Endothelial cell of umbilical vein (primary cell): ENCODE measurements around the gene TRPT1. TPM values are rescaled to one million over a fixed set of nuclear protein-coding genes. Genes with fewer than 3 reads are reported as not detected.

Experiments
- BruUV-seq: library from RNA; stranded (reverse); fragments of 400-500 nt; replicated peaks from 2 replicates; lab custom pipeline; 2021; lab: Mats Ljungman, UMichigan
- CTCF ChIA-PET: fragments of 300-600, 350-600 bp; sonication (Branson Sonifier 250); formaldehyde crosslinking; loops from one replicate; lab custom pipeline; 2021; ENCODE audit warnings: antibody characterized with exemption, inconsistent platforms; lab: Charles Lee
- POLR2A ChIA-PET: fragments of 300-600, 350-600 bp; sonication (Branson Sonifier 250); formaldehyde crosslinking; loops from one replicate; lab custom pipeline; 2021; ENCODE audit warnings: antibody characterized with exemption, inconsistent platforms; lab: Charles Lee
- DNase-seq: peaks from one replicate; pipeline ENCODE4 v3.0.0-alpha.2; 2011; ENCODE audit warnings: low read depth, low spot score
- FAIRE-seq: peaks from 2 replicates; lab custom pipeline; 2011; peaks lifted over from hg19 to GRCh38; lab: Jason Lieb, UNC
- H2AFZ ChIP-seq: 2 replicates; pipeline ENCODE4 v1.6.0; 2012; ENCODE audit warnings: low read depth, low read length, control low read depth, inconsistent platforms
- H3K27ac ChIP-seq: 2 replicates; pipeline ENCODE4 v1.5.1; 2011; ENCODE audit warnings: low read depth, mild to moderate bottlenecking, control low read depth, low read length, moderate library complexity; ENCODE audit not compliant: insufficient read depth
- H3K27me3 ChIP-seq, 2 experiments: 2 replicates each; pipeline versions ENCODE4 v1.6.0 to v1.6.1; 2011; ENCODE audit warnings: low read length in 2 of 2, mixed read lengths in 1 of 2; ENCODE audit not compliant: control insufficient read depth in 2 of 2, insufficient read depth in 2 of 2
- H3K36me3 ChIP-seq, 2 experiments: 2 replicates in 1 of 2; 3 replicates in 1 of 2; pipeline ENCODE4 v1.5.1; 2011; ENCODE audit warnings: low read length in 2 of 2, mild to moderate bottlenecking in 1 of 2, moderate library complexity in 1 of 2; ENCODE audit not compliant: control insufficient read depth in 2 of 2, insufficient read depth in 2 of 2; ENCODE audit errors: extremely low read depth in 1 of 2
- H3K4me1 ChIP-seq: 3 replicates; pipeline ENCODE4 v1.5.1; 2011; ENCODE audit warnings: mild to moderate bottlenecking, low read length; ENCODE audit not compliant: control insufficient read depth, insufficient read depth; ENCODE audit errors: extremely low read depth
- H3K4me2 ChIP-seq: 2 replicates; pipeline ENCODE4 v1.6.1; 2011; ENCODE audit warnings: low read length, control low read depth, mixed read lengths; ENCODE audit not compliant: insufficient read depth
- H3K4me3 ChIP-seq, 3 experiments: fragments of 200-600 bp in 1 of 3; sonication (generic), shearing (Covaris generic) in 1 of 3; replicated peaks in 1 of 3; 2 replicates each; pipeline ENCODE4 v1.5.1; 2011 to 2016; ENCODE audit warnings: control low read depth in 3 of 3, low read length in 3 of 3, mild to moderate bottlenecking in 2 of 3, inconsistent platforms in 1 of 3, low read depth in 1 of 3, moderate library complexity in 1 of 3; ENCODE audit not compliant: insufficient read depth in 1 of 3
- H3K79me2 ChIP-seq: 2 replicates; pipeline ENCODE4 v1.6.0; 2012; ENCODE audit warnings: low read length, inconsistent platforms; ENCODE audit not compliant: control insufficient read depth, insufficient read depth
- H3K9ac ChIP-seq: replicated peaks from 2 replicates; pipeline ENCODE3; 2011; ENCODE audit warnings: low read length, control low read depth; ENCODE audit not compliant: insufficient read depth; ENCODE audit errors: extremely low read depth
- H3K9me1 ChIP-seq: replicated peaks from 3 replicates; pipeline ENCODE4 v1.6.0; 2011; ENCODE audit warnings: mild to moderate bottlenecking, low read length; ENCODE audit not compliant: control insufficient read depth, insufficient read depth; ENCODE audit errors: extremely low read depth
- H3K9me3 ChIP-seq: replicated peaks from 2 replicates; pipeline ENCODE4 v1.5.1; 2012; ENCODE audit warnings: low read length, inconsistent platforms; ENCODE audit not compliant: control insufficient read depth, insufficient read depth
- H4K20me1 ChIP-seq: replicated peaks from 2 replicates; pipeline ENCODE3; 2011; ENCODE audit warnings: mild to moderate bottlenecking, low read length; ENCODE audit not compliant: control insufficient read depth, insufficient read depth; ENCODE audit errors: extremely low read depth
- EZH2 ChIP-seq: IDR thresholded peaks from 2 replicates; pipeline ENCODE4 v1.6.1; 2012; ENCODE audit warnings: borderline replicate concordance, low read depth, mild to moderate bottlenecking, moderate library complexity, low read length, inconsistent platforms; ENCODE audit not compliant: severe bottlenecking
- FOS ChIP-seq: IDR thresholded peaks from 2 replicates; pipeline ENCODE4 v1.6.1; 2011; ENCODE audit warnings: mild to moderate bottlenecking, low read length, moderate library complexity, borderline replicate concordance; ENCODE audit not compliant: insufficient read depth
- GATA2 ChIP-seq: IDR thresholded peaks from 2 replicates; pipeline ENCODE4 v1.7.0; 2011; ENCODE audit warnings: low read depth, mild to moderate bottlenecking, moderate library complexity, mixed read lengths, low read length; ENCODE audit not compliant: insufficient read length, insufficient read depth
- JUN ChIP-seq: IDR thresholded peaks from 2 replicates; pipeline ENCODE4 v1.6.1; 2011; ENCODE audit warnings: borderline replicate concordance, low read depth; ENCODE audit not compliant: insufficient read length, insufficient read depth
- MYC ChIP-seq: IDR thresholded peaks from one replicate; pipeline ENCODE4 v1.6.1; 2011; ENCODE audit warnings: mild to moderate bottlenecking, low read depth, low read length
- POLR2A ChIP-seq: IDR thresholded peaks from 2 replicates; pipeline ENCODE4 v1.6.1; 2012; ENCODE audit warnings: low read depth, mild to moderate bottlenecking, control low read depth, low read length
- POLR2AphosphoS5 ChIP-seq: IDR thresholded peaks from 2 replicates; pipeline ENCODE4 v1.6.1; 2012; ENCODE audit warnings: low read depth, mild to moderate bottlenecking, control low read depth, low read length, moderate library complexity; ENCODE audit not compliant: insufficient read depth
- dilution Hi-C: fragments of 300-500 bp; cut with MboI; formaldehyde crosslinking; loops from one replicate; pipeline ENCODE4 v1.15.0; 2019; ENCODE audit warnings: low sequenced_read_pairs; ENCODE audit not compliant: extremely low pct_ligation_motif_present
- intact Hi-C: fragments of 100-400 bp; cut with micrococcal nuclease; formaldehyde crosslinking; loops from one replicate; pipeline ENCODE4 v1.10.0; 2022
- polyA plus RNA-seq, 4 experiments: library from polyadenylated mRNA; depleted of rRNA in 3 of 4; stranded (reverse) in 3 of 4; unstranded in 1 of 4; fragments of >200 nt; gene quantifications; 2 replicates each; pipeline versions ENCODE4 v1.2.1 to v1.2.3, GENCODE V29; 2011 to 2012; ENCODE audit warnings: missing spikeins in 1 of 4
- total RNA-seq: library from RNA; stranded (reverse); gene quantifications from 2 replicates; pipeline ENCODE4 v1.2.3, GENCODE V29; 2021
- TF ChIP-seq, protein P1 (sequence below), 2 donors: IDR thresholded peaks; 1 replicate in 1 of 2; 2 replicates in 1 of 2; pipeline ENCODE4 v1.5.1; 2011; ENCODE audit warnings: low read length in 2 of 2, mild to moderate bottlenecking in 2 of 2, moderate library complexity in 2 of 2, control low read depth in 1 of 2, inconsistent platforms in 1 of 2, low read depth in 1 of 2; ENCODE audit not compliant: insufficient read depth in 1 of 2; ENCODE audit errors: extremely low read depth in 1 of 2
- TF ChIP-seq, protein P2 (sequence below): IDR thresholded peaks from 2 replicates; pipeline ENCODE4 v1.6.1; 2011; ENCODE audit not compliant: insufficient read depth, insufficient read length

The TRPT1 gene
- total and polyA plus RNA-seq, 2 donors (not counting 3 experiments of a cell fraction or from before 2014, with no cell fraction given), result 26.2 to 56.6 TPM

DNA sequence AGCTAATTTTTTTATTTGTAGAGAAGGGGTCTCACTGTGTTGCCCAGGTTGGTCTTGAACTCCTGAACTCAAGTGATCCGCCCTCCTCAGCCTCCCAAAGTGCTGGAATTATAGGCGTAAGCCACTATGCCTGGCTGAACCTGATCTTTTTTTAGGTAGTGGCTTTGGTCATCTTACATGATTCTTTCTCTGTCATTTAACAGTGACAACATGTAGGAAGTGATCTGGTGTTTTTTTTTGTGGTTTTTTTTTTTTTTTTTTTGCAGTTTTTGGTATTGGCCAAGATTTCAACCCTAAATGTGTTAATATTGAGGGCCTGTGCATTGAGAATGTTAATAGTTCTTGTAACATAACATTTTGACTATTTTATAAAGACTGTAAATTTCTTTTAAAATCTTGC, 27.5 kb downstream of the TRPT1 start:
- TF ChIP-seq FOS (no peak), GATA2 (no peak)
- no peaks in the 10 kb centered on the region for H3K9me3 ChIP-seq
- H2AFZ ChIP-seq, result no peak overlapping the region
- no peaks in the 10 kb centered on the region for H3K27me3 ChIP-seq
- H3K79me2 ChIP-seq, result peaks cover under 1% of the 10 kb centered on the region
- ChIA-PET CTCF (no interaction called here), POLR2A (interaction anchor here (0.7 kb wide), 1 partner anchor 47 kb away, joined by 7 read pairs; no protein-coding TSS in a partner anchor)
- DNase-seq (no peak), FAIRE-seq (no peak)
- peaks cover 42 to 59% of the 10 kb centered on the region in 2 experiments for H3K36me3 ChIP-seq
- no peak overlapping the region for H3K9ac ChIP-seq
- H3K9me1 ChIP-seq, result no peaks in the 10 kb centered on the region
- no TSS peak for BruUV-seq
- no peak overlapping the region for H3K27ac ChIP-seq
- H4K20me1 ChIP-seq, result no peaks in the 10 kb centered on the region
- no peak overlapping the region for H3K4me2 ChIP-seq
- intact Hi-C loops, result no loop called here
- dilution Hi-C loops, result no loop called here
- no peak overlapping the region for H3K4me3 ChIP-seq
- no peaks in the 10 kb centered on the region for H3K4me1 ChIP-seq

DNA sequence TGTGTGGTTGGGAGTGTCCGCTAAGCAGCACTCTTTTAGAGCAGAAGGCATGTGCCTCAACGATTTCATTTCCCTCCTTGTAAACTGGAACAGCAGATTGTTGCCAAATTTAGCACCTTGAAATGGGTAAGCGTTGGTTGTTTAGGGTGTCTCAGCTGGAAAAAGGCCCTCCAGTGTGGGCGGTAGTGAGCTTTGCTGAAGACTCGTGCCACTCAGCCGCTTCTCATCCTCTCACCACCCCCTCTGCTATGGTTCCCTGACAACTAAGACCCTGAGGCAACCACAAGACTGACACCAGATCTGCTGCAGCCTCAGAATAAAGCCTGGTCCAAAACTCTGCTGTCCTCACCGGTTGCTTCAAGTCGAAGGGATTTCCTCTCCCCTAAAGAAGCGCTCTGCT, 29.4 kb downstream of the TRPT1 start:
- Histone ChIP-seq H3K4me1 (no peaks in the 10 kb centered on the region), H3K27me3 (no peaks in the 10 kb centered on the region), H3K9me3 (no peaks in the 10 kb centered on the region), H3K27ac (no peak overlapping the region), H3K79me2 (peaks cover 20% of the 10 kb centered on the region), H3K36me3 (peaks cover 47 to 61% of the 10 kb centered on the region in 2 experiments), H3K9ac (no peak overlapping the region), H3K4me2 (no peak overlapping the region), H2AFZ (no peak overlapping the region), H4K20me1 (no peaks in the 10 kb centered on the region), H3K9me1 (no peaks in the 10 kb centered on the region), H3K4me3 (no peak overlapping the region)
- intact Hi-C loops (no loop called here), dilution Hi-C loops (no loop called here)
- CTCF ChIA-PET, result interaction anchor here (1.0 to 1.5 kb wide), 5 partner anchors 8 to 108 kb away, joined by 3 to 10 read pairs (median 3); no protein-coding TSS in a partner anchor
- no TSS peak for BruUV-seq
- FAIRE-seq (no peak), DNase-seq (no peak)
- TF ChIP-seq FOS, result no peak
- TF ChIP-seq POLR2AphosphoS5, result no peak
- no peak for TF ChIP-seq GATA2
- no peak for TF ChIP-seq EZH2
- no peak for TF ChIP-seq POLR2A
- no peak for TF ChIP-seq JUN
- TF ChIP-seq, protein P1, sequence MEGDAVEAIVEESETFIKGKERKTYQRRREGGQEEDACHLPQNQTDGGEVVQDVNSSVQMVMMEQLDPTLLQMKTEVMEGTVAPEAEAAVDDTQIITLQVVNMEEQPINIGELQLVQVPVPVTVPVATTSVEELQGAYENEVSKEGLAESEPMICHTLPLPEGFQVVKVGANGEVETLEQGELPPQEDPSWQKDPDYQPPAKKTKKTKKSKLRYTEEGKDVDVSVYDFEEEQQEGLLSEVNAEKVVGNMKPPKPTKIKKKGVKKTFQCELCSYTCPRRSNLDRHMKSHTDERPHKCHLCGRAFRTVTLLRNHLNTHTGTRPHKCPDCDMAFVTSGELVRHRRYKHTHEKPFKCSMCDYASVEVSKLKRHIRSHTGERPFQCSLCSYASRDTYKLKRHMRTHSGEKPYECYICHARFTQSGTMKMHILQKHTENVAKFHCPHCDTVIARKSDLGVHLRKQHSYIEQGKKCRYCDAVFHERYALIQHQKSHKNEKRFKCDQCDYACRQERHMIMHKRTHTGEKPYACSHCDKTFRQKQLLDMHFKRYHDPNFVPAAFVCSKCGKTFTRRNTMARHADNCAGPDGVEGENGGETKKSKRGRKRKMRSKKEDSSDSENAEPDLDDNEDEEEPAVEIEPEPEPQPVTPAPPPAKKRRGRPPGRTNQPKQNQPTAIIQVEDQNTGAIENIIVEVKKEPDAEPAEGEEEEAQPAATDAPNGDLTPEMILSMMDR (IDR thresholded peaks at IDR 0.05; ENCODE audit: extremely low read depth in 1 of 2, insufficient read depth in 1 of 2, low read depth in 1 of 2, low read length in 2 of 2), result no peak
- TF ChIP-seq MYC, result no peak
- TF ChIP-seq, protein P2, sequence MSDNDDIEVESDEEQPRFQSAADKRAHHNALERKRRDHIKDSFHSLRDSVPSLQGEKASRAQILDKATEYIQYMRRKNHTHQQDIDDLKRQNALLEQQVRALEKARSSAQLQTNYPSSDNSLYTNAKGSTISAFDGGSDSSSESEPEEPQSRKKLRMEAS, result no peak
- POLR2A ChIA-PET, result no interaction called here
